Measurements from ENCODE around the gene SLX4IP. TPM values are rescaled to one million over a fixed set of nuclear protein-coding genes. Genes with fewer than 3 reads are reported as not detected.

The SLX4IP gene
- total and polyA plus RNA-seq, 2 of the 13 experiments (the other 11 are each of a cell fraction or from before 2014, with no cell fraction given): 3.6 to 7.3 TPM

DNA sequence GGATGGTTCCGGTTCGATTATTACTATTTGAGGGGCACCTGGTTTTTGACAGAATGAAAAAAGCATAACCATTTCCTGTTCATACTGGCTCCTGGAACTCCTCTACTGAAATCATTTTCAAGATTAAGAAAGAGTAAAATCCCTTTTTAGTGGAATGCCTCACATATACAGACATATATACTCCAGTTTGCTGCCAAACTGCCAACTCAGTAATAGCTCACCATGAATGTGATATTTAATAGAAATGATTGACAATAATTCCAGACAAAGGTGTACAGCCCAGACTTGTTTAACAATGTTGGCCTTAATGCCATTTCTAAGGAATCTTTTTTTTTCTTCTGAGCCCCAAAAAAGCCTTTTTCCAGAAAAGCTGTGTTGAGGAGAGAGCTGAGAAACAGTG is 145.6 kb downstream of the SLX4IP start:
- ATAC-seq (no peak), FAIRE-seq (no peak), DNase-seq (ENCODE audit: low spot score) (no peak)
- H3K9me3 ChIP-seq (ENCODE audit: low read length): no peaks in the 10 kb centered on the region
- no peak overlapping the region for H3K9ac ChIP-seq (ENCODE audit: insufficient read depth, low read depth, low read length)
- no peaks in the 10 kb centered on the region; a peak in 1 of 5 replicates for H3K36me3 ChIP-seq (replicated peaks in 1 of 2; ENCODE audit: control insufficient read depth in 1 of 2, insufficient read depth in 2 of 2, low read length in 2 of 2)
- TF ChIP-seq JUNB (CRISPR knock-in tag; IDR thresholded peaks at IDR 0.05; ENCODE audit: borderline replicate concordance): no peak
- TF ChIP-seq, protein P1, sequence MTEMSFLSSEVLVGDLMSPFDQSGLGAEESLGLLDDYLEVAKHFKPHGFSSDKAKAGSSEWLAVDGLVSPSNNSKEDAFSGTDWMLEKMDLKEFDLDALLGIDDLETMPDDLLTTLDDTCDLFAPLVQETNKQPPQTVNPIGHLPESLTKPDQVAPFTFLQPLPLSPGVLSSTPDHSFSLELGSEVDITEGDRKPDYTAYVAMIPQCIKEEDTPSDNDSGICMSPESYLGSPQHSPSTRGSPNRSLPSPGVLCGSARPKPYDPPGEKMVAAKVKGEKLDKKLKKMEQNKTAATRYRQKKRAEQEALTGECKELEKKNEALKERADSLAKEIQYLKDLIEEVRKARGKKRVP (CRISPR knock-in tag; IDR thresholded peaks at IDR 0.05): no peak
- no peak for TF ChIP-seq BCL6 (CRISPR knock-in tag; IDR thresholded peaks at IDR 0.05)
- TF ChIP-seq TBX3 (IDR thresholded peaks at IDR 0.05; ENCODE audit: borderline replicate concordance): no peak
- no peak for TF ChIP-seq ONECUT2 (CRISPR knock-in tag; IDR thresholded peaks at IDR 0.05)
- TF ChIP-seq ZNF564 (CRISPR knock-in tag; IDR thresholded peaks at IDR 0.05): no peak
- no peak for TF ChIP-seq ZNF432 (CRISPR knock-in tag; IDR thresholded peaks at IDR 0.05; ENCODE audit: borderline replicate concordance)
- no peak for TF ChIP-seq POLR2A (IDR thresholded peaks at IDR 0.05; ENCODE audit: insufficient read depth in 1 of 2, low read depth in 2 of 2, low read length in 2 of 2)
- TF ChIP-seq HOXA7 (CRISPR knock-in tag; IDR thresholded peaks at IDR 0.05): no peak
- no peak for TF ChIP-seq AHR (CRISPR knock-in tag; IDR thresholded peaks at IDR 0.05)
- no peak for TF ChIP-seq CBX5 (CRISPR knock-in tag; IDR thresholded peaks at IDR 0.05; ENCODE audit: borderline replicate concordance)
- TF ChIP-seq, protein P2, sequence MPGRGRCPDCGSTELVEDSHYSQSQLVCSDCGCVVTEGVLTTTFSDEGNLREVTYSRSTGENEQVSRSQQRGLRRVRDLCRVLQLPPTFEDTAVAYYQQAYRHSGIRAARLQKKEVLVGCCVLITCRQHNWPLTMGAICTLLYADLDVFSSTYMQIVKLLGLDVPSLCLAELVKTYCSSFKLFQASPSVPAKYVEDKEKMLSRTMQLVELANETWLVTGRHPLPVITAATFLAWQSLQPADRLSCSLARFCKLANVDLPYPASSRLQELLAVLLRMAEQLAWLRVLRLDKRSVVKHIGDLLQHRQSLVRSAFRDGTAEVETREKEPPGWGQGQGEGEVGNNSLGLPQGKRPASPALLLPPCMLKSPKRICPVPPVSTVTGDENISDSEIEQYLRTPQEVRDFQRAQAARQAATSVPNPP (CRISPR knock-in tag; IDR thresholded peaks at IDR 0.05): no peak
- no peak overlapping the region for H3K4me2 ChIP-seq (ENCODE audit: low read depth, low read length)
- intact Hi-C loops (cut with micrococcal nuclease; ENCODE audit: unreplicated experiment) (no loop called here), in situ Hi-C loops (cut with HindIII; ENCODE audit: extremely low pct_ligation_motif_present, low pct_unique_long_range_greater_than_20kb) (no loop called here)
- no peak overlapping the region for H3K4me3 ChIP-seq (replicated peaks in 1 of 3; ENCODE audit: insufficient read depth in 1 of 3, low read depth in 2 of 3, low read length in 3 of 3)
- no peaks in the 10 kb centered on the region for H3K27me3 ChIP-seq (ENCODE audit: control insufficient read depth in 1 of 2, insufficient read depth in 2 of 2, low read length in 2 of 2)
- BruUV-seq (replicated peaks): no TSS peak
- no peaks in the 10 kb centered on the region for H4K20me1 ChIP-seq (ENCODE audit: insufficient read depth, low read length)
- no peaks in the 10 kb centered on the region for H3K79me2 ChIP-seq (ENCODE audit: insufficient read depth, low read length)
- H3K4me1 ChIP-seq (ENCODE audit: insufficient read depth, low read length): peaks cover 24% of the 10 kb centered on the region
- POLR2A ChIA-PET: interaction anchor here (2.2 kb wide), 1 partner anchor 15 kb away, joined by 8 read pairs; no protein-coding TSS in a partner anchor
- CTCF ChIA-PET (ENCODE audit: low intra/inter-chr PET ratio, low total read pairs): no interaction called here
- no peak overlapping the region for H3K27ac ChIP-seq (ENCODE audit: extremely low read length, insufficient read depth, low read length)
- 97% methylated on average over 2 of the region's 2 CpGs for WGBS (ENCODE audit: low lambda C conversion rate)
- no peak overlapping the region for H2AFZ ChIP-seq (ENCODE audit: low read length)
